Liver (tissue), 9 donors: ENCODE results near the gene LRRC55. TPM values are rescaled to one million over a fixed set of nuclear protein-coding genes. Genes with fewer than 3 reads are reported as not detected.

ENCODE experiments used
- DNase-seq: peaks from one replicate; pipeline ENCODE4 v3.0.0-alpha.2; 2017; ENCODE audit warnings: low spot score
- H3K27ac ChIP-seq, 2 donors: one replicate each; pipeline ENCODE4 v1.7.0; 2013; ENCODE audit warnings: inconsistent platforms in 2 of 2, low read length in 2 of 2, control low read depth in 1 of 2, low read depth in 1 of 2, mild to moderate bottlenecking in 1 of 2
- H3K27me3 ChIP-seq, 4 donors: one replicate each; pipeline versions ENCODE4 v1.6.1 to v1.7.0; 2013; ENCODE audit warnings: low read length in 3 of 4, inconsistent platforms in 1 of 4, mild to moderate bottlenecking in 1 of 4, moderate library complexity in 1 of 4; ENCODE audit not compliant: control insufficient read depth in 4 of 4, insufficient read depth in 4 of 4
- H3K36me3 ChIP-seq, 4 donors: one replicate each; pipeline versions ENCODE4 v1.6.1 to v1.7.0; 2013; ENCODE audit warnings: low read length in 3 of 4, mild to moderate bottlenecking in 3 of 4, low read depth in 1 of 4, moderate library complexity in 1 of 4; ENCODE audit not compliant: control insufficient read depth in 4 of 4, insufficient read depth in 3 of 4
- H3K4me1 ChIP-seq, 4 donors: one replicate each; pipeline versions ENCODE4 v1.6.1 to v1.7.0; 2013; ENCODE audit warnings: low read length in 3 of 4, mild to moderate bottlenecking in 3 of 4, moderate library complexity in 1 of 4; ENCODE audit not compliant: control insufficient read depth in 4 of 4, insufficient read depth in 4 of 4
- H3K4me3 ChIP-seq, 3 donors: one replicate each; pipeline versions ENCODE4 v1.6.1 to v1.7.0; 2013; ENCODE audit warnings: low read length in 3 of 3, control low read depth in 1 of 3, low read depth in 1 of 3, mild to moderate bottlenecking in 1 of 3
- H3K9ac ChIP-seq, 2 donors: one replicate each; pipeline ENCODE4 v1.7.0; 2013; ENCODE audit warnings: low read length in 2 of 2, mild to moderate bottlenecking in 2 of 2, moderate library complexity in 2 of 2, control low read depth in 1 of 2, low read depth in 1 of 2
- H3K9me3 ChIP-seq, 4 donors: one replicate each; pipeline versions ENCODE4 v1.6.1 to v1.7.0; 2013; ENCODE audit warnings: low read length in 3 of 4; ENCODE audit not compliant: control insufficient read depth in 4 of 4
- CTCF ChIP-seq: fragments of 150-350 bp; IDR thresholded peaks from 2 replicates; pipeline ENCODE4 v1.5.1; 2017; ENCODE audit warnings: improper control_type of control experiment, low read depth, low read length; ENCODE audit not compliant: missing input control
- EGR1 ChIP-seq, 2 donors: IDR thresholded peaks; 2 replicates each; pipeline ENCODE4 v1.6.1; 2016 to 2018; ENCODE audit warnings: antibody characterized with exemption in 2 of 2, low read depth in 2 of 2
- FOXA1 ChIP-seq: IDR thresholded peaks from 2 replicates; pipeline ENCODE4 v1.6.1; 2016; ENCODE audit warnings: antibody characterized with exemption
- FOXA2 ChIP-seq: IDR thresholded peaks from 2 replicates; pipeline ENCODE4 v1.6.1; 2016; ENCODE audit warnings: antibody characterized with exemption
- GABPA ChIP-seq, 2 donors: IDR thresholded peaks in 1 of 2; conservative IDR thresholded peaks in 1 of 2; 2 replicates each; pipeline ENCODE4 v1.6.1; 2016; ENCODE audit warnings: antibody characterized with exemption in 2 of 2, mild to moderate bottlenecking in 1 of 2, moderate library complexity in 1 of 2
- JUND ChIP-seq, 2 donors: IDR thresholded peaks; 2 replicates each; pipeline ENCODE4 v1.6.1; 2016; ENCODE audit warnings: antibody characterized with exemption in 2 of 2
- MAX ChIP-seq: IDR thresholded peaks from 2 replicates; pipeline ENCODE4 v1.6.1; 2016; ENCODE audit warnings: antibody characterized with exemption
- NR2F2 ChIP-seq: IDR thresholded peaks from 2 replicates; pipeline ENCODE4 v1.6.1; 2016; ENCODE audit warnings: antibody characterized with exemption
- RAD21 ChIP-seq, 2 donors: IDR thresholded peaks; 2 replicates each; pipeline ENCODE4 v1.6.1; 2016; ENCODE audit warnings: antibody characterized with exemption in 2 of 2, mild to moderate bottlenecking in 2 of 2
- SP1 ChIP-seq: IDR thresholded peaks from 2 replicates; pipeline ENCODE4 v1.6.1; 2018; ENCODE audit warnings: antibody characterized with exemption, mild to moderate bottlenecking
- TAF1 ChIP-seq: conservative IDR thresholded peaks from 2 replicates; pipeline ENCODE4 v1.6.1; 2016; ENCODE audit warnings: antibody characterized with exemption, mild to moderate bottlenecking
- YY1 ChIP-seq: IDR thresholded peaks from 2 replicates; pipeline ENCODE4 v1.6.1; 2016; ENCODE audit warnings: antibody characterized with exemption, mild to moderate bottlenecking
- WGBS: extraction: QIAGEN DNeasy Blood & Tissue Kit; methylation state at CpG from one replicate; pipeline ENCODE4 v1.1.7; 2013; 5-methylcytosine and 5-hydroxymethylcytosine counted together
- polyA plus RNA-seq, 2 donors: library from polyadenylated mRNA; stranded (reverse) in 1 of 2; unstranded in 1 of 2; fragments of 200-250 nt in 1 of 2; fragments of >200 nt in 1 of 2; fragmentation: Nextera tagmentation in 1 of 2; extraction: Ambion mirVana in 1 of 2; gene quantifications; one replicate each; pipeline versions ENCODE4 v1.2.1 to v1.2.3, GENCODE V29; 2013 to 2015
- total RNA-seq, 2 donors: library from RNA; depleted of rRNA; stranded (reverse); fragments of >200 nt; gene quantifications; one replicate each; pipeline ENCODE4 v1.2.3, GENCODE V29; 2014
- TF ChIP-seq, protein P1 (sequence below): IDR thresholded peaks from 2 replicates; pipeline ENCODE4 v1.6.1; 2016; ENCODE audit warnings: antibody characterized with exemption
- TF ChIP-seq, protein P2 (sequence below): IDR thresholded peaks from 2 replicates; pipeline ENCODE4 v1.6.1; 2016; ENCODE audit warnings: antibody characterized with exemption
- TF ChIP-seq, protein P3 (sequence below): IDR thresholded peaks from 2 replicates; pipeline ENCODE4 v1.6.1; 2016; ENCODE audit warnings: antibody characterized with exemption, mild to moderate bottlenecking
- donor health status: healthy.
- donor health status: healthy.
- donor health status: healthy.
- donor health status: healthy.
- donor health status: healthy.

Gene LRRC55
- total and polyA plus RNA-seq, 4 donors: under 0.01 to 1.5 (median 0.72) TPM

- no peaks in the 10 kb centered on the region for H3K27me3 ChIP-seq
- H3K9ac ChIP-seq: no peak overlapping the region
- H3K27ac ChIP-seq: no peak overlapping the region
- 59% methylated on average over 3 of the region's 3 CpGs for WGBS
- DNase-seq: no peak
- H3K36me3 ChIP-seq: no peaks in the 10 kb centered on the region
- no peak for TF ChIP-seq CTCF
- TF ChIP-seq, protein P1, sequence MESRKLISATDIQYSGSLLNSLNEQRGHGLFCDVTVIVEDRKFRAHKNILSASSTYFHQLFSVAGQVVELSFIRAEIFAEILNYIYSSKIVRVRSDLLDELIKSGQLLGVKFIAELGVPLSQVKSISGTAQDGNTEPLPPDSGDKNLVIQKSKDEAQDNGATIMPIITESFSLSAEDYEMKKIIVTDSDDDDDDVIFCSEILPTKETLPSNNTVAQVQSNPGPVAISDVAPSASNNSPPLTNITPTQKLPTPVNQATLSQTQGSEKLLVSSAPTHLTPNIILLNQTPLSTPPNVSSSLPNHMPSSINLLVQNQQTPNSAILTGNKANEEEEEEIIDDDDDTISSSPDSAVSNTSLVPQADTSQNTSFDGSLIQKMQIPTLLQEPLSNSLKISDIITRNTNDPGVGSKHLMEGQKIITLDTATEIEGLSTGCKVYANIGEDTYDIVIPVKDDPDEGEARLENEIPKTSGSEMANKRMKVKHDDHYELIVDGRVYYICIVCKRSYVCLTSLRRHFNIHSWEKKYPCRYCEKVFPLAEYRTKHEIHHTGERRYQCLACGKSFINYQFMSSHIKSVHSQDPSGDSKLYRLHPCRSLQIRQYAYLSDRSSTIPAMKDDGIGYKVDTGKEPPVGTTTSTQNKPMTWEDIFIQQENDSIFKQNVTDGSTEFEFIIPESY: no peak
- TF ChIP-seq, protein P2, sequence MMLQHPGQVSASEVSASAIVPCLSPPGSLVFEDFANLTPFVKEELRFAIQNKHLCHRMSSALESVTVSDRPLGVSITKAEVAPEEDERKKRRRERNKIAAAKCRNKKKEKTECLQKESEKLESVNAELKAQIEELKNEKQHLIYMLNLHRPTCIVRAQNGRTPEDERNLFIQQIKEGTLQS: no peak
- TF ChIP-seq, protein P3, sequence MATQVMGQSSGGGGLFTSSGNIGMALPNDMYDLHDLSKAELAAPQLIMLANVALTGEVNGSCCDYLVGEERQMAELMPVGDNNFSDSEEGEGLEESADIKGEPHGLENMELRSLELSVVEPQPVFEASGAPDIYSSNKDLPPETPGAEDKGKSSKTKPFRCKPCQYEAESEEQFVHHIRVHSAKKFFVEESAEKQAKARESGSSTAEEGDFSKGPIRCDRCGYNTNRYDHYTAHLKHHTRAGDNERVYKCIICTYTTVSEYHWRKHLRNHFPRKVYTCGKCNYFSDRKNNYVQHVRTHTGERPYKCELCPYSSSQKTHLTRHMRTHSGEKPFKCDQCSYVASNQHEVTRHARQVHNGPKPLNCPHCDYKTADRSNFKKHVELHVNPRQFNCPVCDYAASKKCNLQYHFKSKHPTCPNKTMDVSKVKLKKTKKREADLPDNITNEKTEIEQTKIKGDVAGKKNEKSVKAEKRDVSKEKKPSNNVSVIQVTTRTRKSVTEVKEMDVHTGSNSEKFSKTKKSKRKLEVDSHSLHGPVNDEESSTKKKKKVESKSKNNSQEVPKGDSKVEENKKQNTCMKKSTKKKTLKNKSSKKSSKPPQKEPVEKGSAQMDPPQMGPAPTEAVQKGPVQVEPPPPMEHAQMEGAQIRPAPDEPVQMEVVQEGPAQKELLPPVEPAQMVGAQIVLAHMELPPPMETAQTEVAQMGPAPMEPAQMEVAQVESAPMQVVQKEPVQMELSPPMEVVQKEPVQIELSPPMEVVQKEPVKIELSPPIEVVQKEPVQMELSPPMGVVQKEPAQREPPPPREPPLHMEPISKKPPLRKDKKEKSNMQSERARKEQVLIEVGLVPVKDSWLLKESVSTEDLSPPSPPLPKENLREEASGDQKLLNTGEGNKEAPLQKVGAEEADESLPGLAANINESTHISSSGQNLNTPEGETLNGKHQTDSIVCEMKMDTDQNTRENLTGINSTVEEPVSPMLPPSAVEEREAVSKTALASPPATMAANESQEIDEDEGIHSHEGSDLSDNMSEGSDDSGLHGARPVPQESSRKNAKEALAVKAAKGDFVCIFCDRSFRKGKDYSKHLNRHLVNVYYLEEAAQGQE: no peak
- H3K4me3 ChIP-seq: no peak overlapping the region
- no peaks in the 10 kb centered on the region for H3K9me3 ChIP-seq
- H3K4me1 ChIP-seq: peaks cover 0 to 4% (median under 1%) of the 10 kb centered on the region in 4 donors
Measured at GRCh38 chr11:57214494-57214893, 32.7 kb downstream of the LRRC55 start.

- Histone ChIP-seq H3K4me3 (no peak overlapping the region), H3K27me3 (no peaks in the 10 kb centered on the region), H3K36me3 (no peaks in the 10 kb centered on the region), H3K9me3 (no peaks in the 10 kb centered on the region), H3K9ac (no peak overlapping the region), H3K27ac (no peak overlapping the region), H3K4me1 (peaks cover 0 to 4% (median 0%) of the 10 kb centered on the region in 4 donors)
- DNase-seq: no peak
- 79% methylated on average over 4 of the region's 4 CpGs for WGBS
- TF ChIP-seq NR2F2 (no peak), TAF1 (no peak), FOXA2 (no peak), SP1 (no peak), MAX (no peak), EGR1 (IDR thresholded peaks at IDR 0.05; ENCODE audit: low read depth in 2 of 2) (no peak), FOXA1 (no peak), YY1 (no peak), RAD21 (IDR thresholded peaks at IDR 0.05) (no peak), CTCF (no peak), GABPA (IDR thresholded peaks at IDR 0.05 in 1 of 2, conservative IDR thresholded peaks at IDR 0.05 in 1 of 2) (no peak), JUND (IDR thresholded peaks at IDR 0.05) (no peak)
- TF ChIP-seq, protein P3: no peak
- TF ChIP-seq, protein P1: no peak
- TF ChIP-seq, protein P2: no peak
Measured at GRCh38 chr11:57216463-57216862, 34.7 kb downstream of the LRRC55 start.
